ENCODE results near the gene PIGR. TPM values are rescaled to one million over a fixed set of nuclear protein-coding genes. Genes with fewer than 3 reads are reported as not detected.

Gene PIGR
- total RNA-seq, 1 donor from 2014 or later: not detected

DNA sequence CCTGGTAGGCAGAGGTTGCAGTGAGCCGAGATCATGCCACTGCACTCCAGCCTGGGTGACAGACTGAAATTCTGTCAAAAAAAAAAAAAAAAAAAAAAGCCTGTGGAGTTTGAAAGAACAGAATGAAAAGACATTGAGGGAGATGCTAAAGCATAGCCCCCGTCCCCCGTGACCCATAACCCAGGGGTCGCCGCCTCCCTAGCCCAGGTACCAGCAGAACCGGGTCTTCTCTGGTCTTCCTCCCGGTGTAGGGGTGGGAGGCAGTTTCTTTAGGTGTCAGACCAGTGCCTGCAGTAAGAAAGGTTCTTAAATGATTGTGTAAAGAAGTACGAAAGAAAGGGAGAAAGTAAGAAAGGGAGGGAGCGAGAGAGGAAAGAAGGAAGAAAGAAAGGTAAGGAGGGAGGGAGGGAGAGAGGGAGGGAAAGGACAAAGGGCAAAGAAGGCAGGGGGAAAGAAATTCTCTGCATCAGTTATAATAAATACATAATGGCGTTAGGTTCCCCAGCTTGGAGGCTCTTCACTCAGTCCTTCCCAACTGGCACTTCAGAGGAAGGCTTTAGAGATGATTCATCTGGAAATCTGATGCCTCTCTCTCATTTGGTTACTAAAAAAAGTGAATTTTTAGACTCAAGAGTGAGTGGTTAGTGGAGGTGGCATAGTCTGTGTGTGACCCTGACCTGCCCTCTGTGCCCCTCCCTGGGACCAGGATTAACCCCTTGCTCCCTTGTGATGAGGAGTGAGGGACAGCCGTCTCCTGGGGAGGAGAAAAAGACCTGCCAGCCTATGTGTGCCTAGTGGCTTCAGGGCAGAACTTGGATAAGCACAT, 48.0 kb downstream of the PIGR start:
- DNase-seq (ENCODE audit: low spot score): no peak
- intact Hi-C loops (cut with micrococcal nuclease): no loop called here
- no peak overlapping the region for H3K4me3 Mint-ChIP-seq (ENCODE audit: low read depth)
- no peak overlapping the region for H3K27ac Mint-ChIP-seq
- H3K27me3 Mint-ChIP-seq (ENCODE audit: low read depth): no peaks in the 10 kb centered on the region
- no peaks in the 10 kb centered on the region for H3K9me3 Mint-ChIP-seq
- peaks cover 35% of the 10 kb centered on the region for H3K4me1 Mint-ChIP-seq (ENCODE audit: low read depth)
- peaks cover 8% of the 10 kb centered on the region for H3K36me3 Mint-ChIP-seq (ENCODE audit: low read depth)

DNA sequence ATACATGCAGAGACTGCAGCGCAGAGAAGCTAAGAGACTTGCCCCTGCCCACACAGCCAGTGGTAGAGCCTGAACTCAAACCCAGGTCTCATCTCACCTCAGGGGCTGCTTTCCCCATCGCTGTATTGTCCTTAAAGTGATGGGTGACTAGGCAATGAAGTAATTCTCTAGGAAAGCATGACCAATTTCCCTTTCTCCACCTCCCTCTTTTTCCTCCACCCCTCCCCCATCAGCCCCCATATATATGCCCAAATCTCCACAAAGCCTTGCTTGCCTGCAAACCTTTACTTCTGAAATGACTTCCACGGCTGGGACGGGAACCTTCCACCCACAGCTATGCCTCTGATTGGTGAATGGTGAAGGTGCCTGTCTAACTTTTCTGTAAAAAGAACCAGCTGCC, 49.1 kb downstream of the PIGR start, which contains the start of gene IL24:
TSS of gene IL24 (plus strand) at position 269 of the 400 bp plus-strand sequence. CDS start 390 bp downstream, outside the sequence.
- H3K4me3 Mint-ChIP-seq (ENCODE audit: low read depth): peak within 1 kb of the TSS; percentile 43

DNA sequence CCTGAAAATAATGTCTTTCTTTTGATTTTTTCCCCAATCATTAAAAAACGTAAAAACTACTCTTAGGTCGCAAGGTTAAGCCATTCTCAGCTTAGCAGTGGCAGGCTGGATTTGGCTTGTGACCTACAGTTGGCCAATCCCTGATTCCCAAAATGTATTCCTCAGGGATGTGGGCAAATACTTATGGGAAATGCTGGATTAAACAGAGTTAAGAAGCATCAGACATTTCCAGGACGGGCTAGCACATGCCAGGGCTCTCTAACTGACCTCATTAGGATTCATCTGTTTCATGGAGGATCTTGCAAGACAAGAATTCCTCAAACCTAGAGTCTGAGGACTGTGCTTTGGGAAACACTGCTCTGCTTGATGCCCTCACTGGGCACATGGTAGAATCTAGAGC, 50.0 kb downstream of the PIGR start:
- no peak for DNase-seq (ENCODE audit: low spot score)
- Mint-ChIP-seq H3K4me3 (ENCODE audit: low read depth) (no peak overlapping the region), H3K27me3 (ENCODE audit: low read depth) (no peaks in the 10 kb centered on the region), H3K36me3 (ENCODE audit: low read depth) (no peaks in the 10 kb centered on the region), H3K4me1 (ENCODE audit: low read depth) (peaks cover 53% of the 10 kb centered on the region), H3K27ac (no peak overlapping the region), H3K9me3 (no peaks in the 10 kb centered on the region)
- intact Hi-C loops (cut with micrococcal nuclease): loop anchor here (2.0 kb wide), 2 partner anchors 15 to 27 kb away; no protein-coding TSS in a partner anchor

More for the DNA sequence above, 49.1 kb downstream of the PIGR start, which contains the start of gene IL24:
- intact Hi-C loops (cut with micrococcal nuclease): loop anchor here (2.0 kb wide), 2 partner anchors 14 to 26 kb away; no protein-coding TSS in a partner anchor
- Mint-ChIP-seq H3K27ac (peak within 1 kb of the TSS; percentile 53), H3K4me1 (ENCODE audit: low read depth) (peaks cover 44% of the 10 kb centered on the region), H3K9me3 (no peaks in the 10 kb centered on the region), H3K36me3 (ENCODE audit: low read depth) (no peaks in the 10 kb centered on the region), H3K27me3 (ENCODE audit: low read depth) (no peaks in the 10 kb centered on the region)
- DNase-seq (ENCODE audit: low spot score): no peak

DNA sequence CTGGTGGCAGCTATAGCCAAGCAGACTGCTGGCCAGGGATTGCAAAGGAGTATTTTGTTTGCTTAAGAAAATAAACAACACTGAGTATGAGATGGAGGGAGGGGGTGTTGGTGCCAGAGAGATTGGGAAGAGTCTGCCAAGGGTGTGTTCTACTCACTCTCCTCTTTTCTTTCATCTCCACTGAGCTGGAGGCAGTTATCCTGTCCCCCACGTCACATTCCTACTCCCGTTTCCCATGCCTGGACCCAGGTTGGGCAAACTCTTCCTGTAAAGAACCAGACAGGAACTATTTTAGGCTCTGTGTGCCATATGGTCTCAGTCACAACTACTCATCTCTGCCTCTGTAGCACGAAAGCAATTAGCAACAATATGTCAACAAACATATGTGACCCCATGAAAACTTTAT, 50.4 kb downstream of the PIGR start:
- no peak overlapping the region for H3K27ac Mint-ChIP-seq
- H3K36me3 Mint-ChIP-seq (ENCODE audit: low read depth): no peaks in the 10 kb centered on the region
- no peaks in the 10 kb centered on the region for H3K27me3 Mint-ChIP-seq (ENCODE audit: low read depth)
- no peaks in the 10 kb centered on the region for H3K9me3 Mint-ChIP-seq
- H3K4me3 Mint-ChIP-seq (ENCODE audit: low read depth): no peak overlapping the region
- intact Hi-C loops (cut with micrococcal nuclease): loop anchor here (2.0 kb wide), 2 partner anchors 15 to 27 kb away; no protein-coding TSS in a partner anchor
- no peak for DNase-seq (ENCODE audit: low spot score)
- peaks cover 56% of the 10 kb centered on the region for H3K4me1 Mint-ChIP-seq (ENCODE audit: low read depth)

DNA sequence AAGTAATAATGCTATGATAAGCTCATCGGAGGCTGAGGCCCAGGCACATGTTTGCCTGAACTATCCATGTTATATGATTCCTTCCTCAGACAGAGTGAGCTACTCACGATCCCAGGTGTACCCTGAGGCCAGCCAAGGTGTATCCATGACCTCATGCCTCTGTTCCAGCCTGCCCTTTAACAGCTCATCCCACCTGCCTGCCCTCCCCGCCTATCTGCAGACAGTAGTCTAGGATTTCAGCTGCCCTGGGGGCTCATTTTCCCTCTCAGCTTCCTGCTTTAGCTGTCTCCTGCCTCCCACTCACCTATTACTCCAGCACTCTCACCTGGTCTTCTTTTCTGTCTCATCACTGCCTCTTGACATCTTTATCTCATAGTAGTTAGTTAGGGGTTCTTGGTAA, 50.9 kb downstream of the PIGR start:
- intact Hi-C loops (cut with micrococcal nuclease): no loop called here
- no peak for DNase-seq (ENCODE audit: low spot score)

DNA sequence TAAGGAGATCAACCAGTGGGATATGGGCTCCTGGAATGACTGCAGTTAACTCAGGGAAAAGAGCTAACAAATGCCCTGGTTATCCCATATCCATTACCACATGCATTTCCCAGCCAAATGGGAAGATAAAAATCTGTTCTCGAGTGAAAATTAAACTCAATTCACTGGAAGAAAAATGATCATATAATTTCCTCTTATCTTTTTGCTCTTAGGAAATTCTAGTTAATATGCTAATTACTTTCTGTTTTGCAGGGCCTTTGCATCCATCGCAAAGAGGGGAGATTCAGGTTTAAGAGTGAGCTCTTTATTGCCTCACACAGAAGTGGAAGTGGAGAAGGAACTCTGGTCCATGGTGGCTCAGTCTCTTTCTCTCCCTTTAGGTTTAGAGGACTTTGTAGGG, 52.9 kb downstream of the PIGR start:
- DNase-seq (ENCODE audit: low spot score): no peak
- Mint-ChIP-seq H3K36me3 (ENCODE audit: low read depth) (peaks cover 6% of the 10 kb centered on the region), H3K4me3 (ENCODE audit: low read depth) (no peak overlapping the region), H3K4me1 (ENCODE audit: low read depth) (peaks cover 70% of the 10 kb centered on the region), H3K27ac (peak overlapping the region; percentile 21), H3K27me3 (ENCODE audit: low read depth) (no peaks in the 10 kb centered on the region), H3K9me3 (no peaks in the 10 kb centered on the region)
- intact Hi-C loops (cut with micrococcal nuclease): no loop called here

More for the DNA sequence above, 50.9 kb downstream of the PIGR start:
- Mint-ChIP-seq H3K4me1 (ENCODE audit: low read depth) (peaks cover 59% of the 10 kb centered on the region), H3K27ac (no peak overlapping the region), H3K36me3 (ENCODE audit: low read depth) (no peaks in the 10 kb centered on the region), H3K4me3 (ENCODE audit: low read depth) (no peak overlapping the region), H3K9me3 (no peaks in the 10 kb centered on the region), H3K27me3 (ENCODE audit: low read depth) (no peaks in the 10 kb centered on the region)

DNA sequence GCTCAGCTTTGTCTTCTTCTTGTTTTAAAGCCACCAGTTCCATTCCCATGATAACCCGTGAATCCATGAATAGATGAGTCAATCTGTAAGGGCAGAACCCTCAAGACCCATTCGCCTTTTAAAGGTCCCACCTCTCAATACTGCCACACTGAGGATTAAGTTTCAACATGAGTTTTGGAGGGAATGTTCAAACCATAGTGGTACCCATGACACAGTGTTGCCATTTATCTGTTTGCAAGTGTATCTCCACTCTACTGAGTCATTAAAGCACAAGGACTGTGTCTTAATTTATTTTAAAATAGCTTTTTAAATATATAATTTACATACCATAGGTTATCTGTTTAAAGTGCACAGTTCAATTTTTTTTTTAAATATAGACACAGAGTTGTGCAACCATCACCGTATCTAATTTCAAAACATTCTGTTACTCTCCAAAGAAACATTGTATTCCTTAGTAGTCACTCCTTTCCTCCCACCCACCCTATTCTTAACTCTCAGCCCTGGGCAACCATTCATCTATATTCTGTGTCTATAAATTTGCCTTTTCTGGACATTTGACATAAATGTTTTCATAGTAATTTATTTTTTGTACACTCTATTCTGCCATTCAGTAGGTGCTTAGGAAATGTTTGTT, 53.8 kb downstream of the PIGR start:
- Mint-ChIP-seq H3K4me1 (ENCODE audit: low read depth) (peaks cover 72% of the 10 kb centered on the region), H3K27me3 (ENCODE audit: low read depth) (peaks cover under 1% of the 10 kb centered on the region), H3K27ac (no peak overlapping the region), H3K36me3 (ENCODE audit: low read depth) (peaks cover 6% of the 10 kb centered on the region), H3K4me3 (ENCODE audit: low read depth) (no peak overlapping the region), H3K9me3 (no peaks in the 10 kb centered on the region)
- intact Hi-C loops (cut with micrococcal nuclease): no loop called here
- DNase-seq (ENCODE audit: low spot score): no peak

DNA sequence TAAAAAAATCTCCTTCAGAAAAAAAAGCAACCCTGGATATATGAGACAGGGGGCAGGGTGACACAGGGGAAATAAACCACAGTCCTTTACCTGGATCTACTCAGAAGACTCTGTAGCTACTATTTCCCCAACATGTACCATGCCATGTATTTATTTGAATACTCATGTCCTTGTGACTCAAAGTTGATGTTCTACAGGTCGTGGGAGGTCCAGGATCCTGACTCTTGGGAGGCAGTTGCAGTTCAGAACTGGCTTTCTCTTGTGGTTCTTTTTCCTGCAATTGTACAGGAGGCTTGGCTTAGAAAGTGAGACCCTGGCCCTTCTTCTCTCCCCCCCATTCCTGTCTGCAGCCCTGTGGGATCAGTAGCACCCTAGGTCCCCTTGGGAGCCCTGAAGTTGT, 54.9 kb downstream of the PIGR start:
- intact Hi-C loops (cut with micrococcal nuclease): no loop called here
- H3K36me3 Mint-ChIP-seq (ENCODE audit: low read depth): peaks cover 6% of the 10 kb centered on the region
- no peak for DNase-seq (ENCODE audit: low spot score)
- H3K4me1 Mint-ChIP-seq (ENCODE audit: low read depth): peaks cover 64% of the 10 kb centered on the region
- no peak overlapping the region for H3K4me3 Mint-ChIP-seq (ENCODE audit: low read depth)
- no peak overlapping the region for H3K27ac Mint-ChIP-seq
- H3K27me3 Mint-ChIP-seq (ENCODE audit: low read depth): peaks cover 8% of the 10 kb centered on the region
- H3K9me3 Mint-ChIP-seq: no peaks in the 10 kb centered on the region

DNA sequence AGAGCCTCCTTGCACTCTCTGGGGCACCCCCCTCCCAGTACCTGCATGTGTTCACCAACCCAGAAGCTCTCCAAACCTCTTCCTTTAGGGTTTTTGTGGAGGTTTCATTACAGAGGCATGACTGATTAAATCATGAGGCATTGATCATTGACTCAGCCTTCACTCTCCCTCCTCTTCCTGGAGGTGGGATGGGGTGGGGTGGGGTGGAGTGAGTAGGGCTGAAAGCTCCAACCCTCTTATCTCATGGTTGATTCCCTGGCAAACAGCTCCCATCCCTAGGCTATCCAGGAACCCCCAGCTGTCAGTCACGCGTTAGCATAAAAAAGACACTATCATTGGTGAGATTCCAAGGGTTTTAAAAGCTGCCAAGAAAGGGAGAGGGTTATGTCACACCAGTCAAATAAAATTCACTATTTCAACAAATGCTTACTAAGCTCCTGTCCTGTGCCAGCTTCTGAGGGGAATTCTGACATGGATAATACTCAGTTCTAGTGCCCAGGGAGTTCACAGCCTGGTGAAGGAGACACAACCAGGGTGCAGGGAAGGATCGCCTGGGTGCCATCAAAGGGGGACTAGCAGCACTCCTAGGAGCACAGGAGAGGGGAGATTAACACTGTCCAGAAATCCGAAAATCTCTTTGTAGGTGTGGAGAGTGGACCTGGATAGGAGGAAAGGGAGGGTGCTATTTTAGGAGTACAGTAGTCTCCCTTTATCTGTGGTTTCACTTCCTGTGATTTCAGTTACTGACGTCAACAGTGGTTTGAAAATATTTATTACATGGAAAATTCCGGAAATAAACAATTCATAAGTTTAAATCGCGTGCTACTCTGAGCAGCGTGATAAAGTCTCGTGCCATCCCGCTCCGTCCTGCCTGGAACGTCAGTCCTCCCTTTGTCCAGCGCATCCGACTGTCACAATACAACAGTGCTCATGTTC, 55.9 kb downstream of the PIGR start:
- intact Hi-C loops (cut with micrococcal nuclease): no loop called here

DNA sequence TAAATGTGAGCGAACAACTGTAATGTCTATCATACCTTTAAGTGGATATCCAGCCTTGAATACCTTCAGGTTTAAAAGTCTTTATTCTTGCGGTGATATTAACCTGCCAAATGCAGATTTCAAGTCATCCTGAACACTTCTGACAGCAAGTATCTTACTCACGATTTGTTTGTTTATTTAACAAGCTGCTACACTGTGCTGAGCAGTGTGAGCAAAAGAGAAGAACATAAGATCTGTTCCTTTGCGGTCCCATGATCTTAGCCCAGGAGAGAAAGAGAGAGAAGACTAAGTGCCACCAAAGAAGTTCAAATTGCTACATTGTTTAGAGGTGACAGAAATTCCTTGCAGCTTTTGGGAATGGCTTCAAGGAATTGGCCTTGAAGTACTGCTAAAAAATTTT, 58.6 kb downstream of the PIGR start:
- H3K27me3 Mint-ChIP-seq (ENCODE audit: low read depth): peaks cover 20% of the 10 kb centered on the region
- peaks cover 6% of the 10 kb centered on the region for H3K36me3 Mint-ChIP-seq (ENCODE audit: low read depth)

More for the DNA sequence above, 55.9 kb downstream of the PIGR start:
- peak overlapping the region; percentile 41 for H3K27ac Mint-ChIP-seq
- H3K36me3 Mint-ChIP-seq (ENCODE audit: low read depth): peaks cover 6% of the 10 kb centered on the region
- no peak overlapping the region for H3K4me3 Mint-ChIP-seq (ENCODE audit: low read depth)
- H3K9me3 Mint-ChIP-seq: no peaks in the 10 kb centered on the region
- H3K27me3 Mint-ChIP-seq (ENCODE audit: low read depth): peaks cover 12% of the 10 kb centered on the region
- DNase-seq (ENCODE audit: low spot score): no peak
- peaks cover 59% of the 10 kb centered on the region for H3K4me1 Mint-ChIP-seq (ENCODE audit: low read depth)

DNA sequence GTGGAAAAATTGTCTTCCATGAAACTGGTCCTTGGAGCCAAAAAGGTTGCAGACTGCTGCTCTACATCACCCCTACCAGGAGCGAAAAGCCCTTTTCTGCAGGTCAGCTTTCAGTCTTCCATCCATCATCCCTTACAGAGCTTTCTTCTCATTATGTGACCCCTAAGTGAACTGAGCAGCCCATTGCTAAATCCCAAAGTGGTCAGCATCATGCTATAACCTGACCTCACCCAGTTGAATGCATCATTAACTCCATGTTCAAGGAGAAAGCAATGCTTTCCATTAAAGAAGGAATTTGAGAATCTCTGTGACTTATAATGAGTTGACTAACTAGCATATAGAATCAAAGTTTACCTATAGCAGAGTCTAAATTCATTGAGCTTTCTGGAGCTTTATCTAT, 59.4 kb downstream of the PIGR start:
- H3K4me3 Mint-ChIP-seq (ENCODE audit: low read depth): no peak overlapping the region
- H3K27me3 Mint-ChIP-seq (ENCODE audit: low read depth): peaks cover 22% of the 10 kb centered on the region
- peaks cover 38% of the 10 kb centered on the region for H3K4me1 Mint-ChIP-seq (ENCODE audit: low read depth)
- intact Hi-C loops (cut with micrococcal nuclease): no loop called here
- H3K27ac Mint-ChIP-seq: no peak overlapping the region
- peaks cover 6% of the 10 kb centered on the region for H3K36me3 Mint-ChIP-seq (ENCODE audit: low read depth)
- DNase-seq (ENCODE audit: low spot score): no peak
- H3K9me3 Mint-ChIP-seq: no peaks in the 10 kb centered on the region

More for the DNA sequence above, 58.6 kb downstream of the PIGR start:
- H3K27ac Mint-ChIP-seq: no peak overlapping the region
- DNase-seq (ENCODE audit: low spot score): no peak
- intact Hi-C loops (cut with micrococcal nuclease): no loop called here
- no peaks in the 10 kb centered on the region for H3K9me3 Mint-ChIP-seq
- peaks cover 43% of the 10 kb centered on the region for H3K4me1 Mint-ChIP-seq (ENCODE audit: low read depth)
- H3K4me3 Mint-ChIP-seq (ENCODE audit: low read depth): no peak overlapping the region

DNA sequence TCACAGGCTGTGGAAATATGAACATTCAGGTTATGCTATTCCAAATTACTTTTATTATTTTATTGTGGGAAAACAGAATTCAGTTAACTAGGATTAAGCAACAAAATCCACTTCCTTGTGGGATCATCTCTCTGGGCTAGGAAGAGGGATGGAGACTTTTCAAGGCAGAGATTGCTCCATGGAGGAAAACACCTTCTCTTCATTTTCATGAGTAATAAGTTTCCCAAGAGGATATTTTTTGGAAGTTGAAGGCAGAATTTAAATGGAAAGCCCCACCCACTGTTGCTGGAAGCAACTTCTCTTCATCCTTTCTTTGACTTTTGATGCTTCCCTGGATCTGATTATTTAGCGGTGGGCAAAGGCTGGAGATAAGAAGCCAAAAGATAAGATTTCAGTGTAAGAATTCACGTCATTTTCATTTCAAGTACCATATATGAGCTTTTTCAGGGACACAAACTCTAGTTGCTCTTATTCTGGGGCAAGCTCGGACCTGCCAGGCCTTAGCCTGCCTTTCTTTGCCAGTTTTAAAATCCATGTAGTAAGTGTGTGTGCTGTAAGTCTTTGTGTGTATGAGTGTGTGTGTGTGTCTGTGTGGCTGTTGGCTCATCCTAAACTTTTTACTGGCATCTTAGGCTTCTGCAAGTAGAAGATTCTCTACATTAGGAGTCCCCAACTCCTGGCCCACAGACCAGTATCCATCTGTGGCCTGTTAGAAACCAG, 60.8 kb downstream of the PIGR start:
- intact Hi-C loops (cut with micrococcal nuclease): no loop called here
- Mint-ChIP-seq H3K4me3 (ENCODE audit: low read depth) (no peak overlapping the region), H3K27ac (no peak overlapping the region)

More for the DNA sequence above, 60.8 kb downstream of the PIGR start:
- peaks cover 22% of the 10 kb centered on the region for H3K27me3 Mint-ChIP-seq (ENCODE audit: low read depth)
- peaks cover 6% of the 10 kb centered on the region for H3K36me3 Mint-ChIP-seq (ENCODE audit: low read depth)
- no peaks in the 10 kb centered on the region for H3K9me3 Mint-ChIP-seq
- H3K4me1 Mint-ChIP-seq (ENCODE audit: low read depth): peaks cover 24% of the 10 kb centered on the region
- no peak for DNase-seq (ENCODE audit: low spot score)

Measured in activated T-helper 2 cell treated with anti-CD3 and anti-CD28 coated beads, Interferon-gamma antibody, Interleukin-2, Interleukin-4, amounts not matched to agents 10 μg/mL and 5 μg/mL and 100 μg/mL, durations not matched to agents 14 hours and 24 hours and 36 hours (primary cell).